ENCODE measurements around the gene PGP. TPM values are rescaled to one million over a fixed set of nuclear protein-coding genes. Genes with fewer than 3 reads are reported as not detected.

The PGP gene
- total RNA-seq, 1 experiment from 2014 or later: 14.1 TPM

DNA sequence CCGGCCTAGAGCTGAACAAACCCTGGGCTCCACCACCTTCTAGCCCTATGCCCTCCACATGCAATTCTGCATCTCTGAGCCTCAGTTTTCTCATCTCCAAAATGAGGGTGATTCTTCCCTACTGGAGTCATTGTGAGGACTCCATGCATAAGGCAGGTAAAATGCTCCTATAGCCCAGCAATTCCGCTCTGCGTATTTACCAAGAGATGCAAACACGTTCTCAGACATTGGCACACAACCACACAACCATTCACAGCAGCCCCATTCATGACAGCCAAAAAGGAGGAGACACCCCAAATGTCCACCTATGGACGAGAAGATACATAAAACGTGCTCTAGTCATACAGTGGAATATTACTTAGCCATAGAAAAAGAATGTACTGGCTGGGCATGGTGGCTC, 14.3 kb downstream of the PGP start:
- no peak for DNase-seq (ENCODE audit: low read depth)

- no peak for DNase-seq (ENCODE audit: low read depth)
These were observed 15.0 kb downstream of the PGP start for GRCh38 chr16:2199621-2200139.

GRCh38 chr16:2199095-2199494, 15.5 kb downstream of the PGP start:
- no peak for DNase-seq (ENCODE audit: low read depth)

DNA sequence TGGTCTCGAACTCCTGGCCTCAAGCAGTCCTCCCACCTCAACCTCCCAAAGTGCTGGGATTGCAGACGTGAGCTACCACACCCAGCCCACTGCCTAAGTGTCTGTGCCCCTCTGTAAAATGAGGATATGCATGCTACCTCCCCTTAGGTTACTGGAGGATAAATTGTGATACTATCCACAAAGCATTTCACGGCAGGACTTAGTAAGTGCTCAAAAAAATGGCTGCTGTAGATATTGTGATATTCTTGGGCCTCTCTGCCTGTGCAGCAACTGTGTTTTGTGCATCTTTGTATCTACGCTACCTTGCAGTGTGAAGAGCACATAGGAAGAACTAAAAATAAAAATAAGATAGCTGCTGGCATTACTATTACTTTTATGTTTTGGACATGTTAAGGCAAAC, 16.4 kb downstream of the PGP start:
- DNase-seq (ENCODE audit: low read depth): no peak

GRCh38 chr16:2197765-2198164, 16.9 kb downstream of the PGP start:
- no peak for DNase-seq (ENCODE audit: low read depth)

DNA sequence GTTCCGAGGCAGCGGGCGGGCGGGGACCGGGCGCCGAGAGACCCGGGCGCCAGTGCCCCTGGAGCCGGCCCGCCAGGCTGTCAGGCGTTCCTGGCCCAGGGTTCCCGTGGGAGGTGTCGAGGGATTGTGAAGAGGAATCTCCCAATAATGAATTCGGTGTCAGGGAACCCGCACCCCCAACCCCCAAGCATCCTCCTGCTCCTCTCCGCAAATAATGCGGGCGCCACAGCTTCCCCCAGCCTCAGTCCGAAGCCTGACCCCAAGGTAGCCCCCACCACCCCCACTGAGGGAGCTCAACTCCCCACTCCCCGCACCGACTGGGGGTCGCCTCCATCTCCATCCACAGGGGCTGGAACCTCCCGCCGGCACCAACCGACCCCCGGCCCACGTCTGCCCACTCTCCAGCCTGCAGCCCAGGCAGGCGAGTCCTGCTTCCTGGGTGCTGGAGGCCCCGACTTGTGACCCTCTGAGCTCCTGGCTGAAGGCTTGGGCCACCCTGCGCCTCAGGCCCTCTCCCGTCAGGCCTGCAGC, 17.6 kb downstream of the PGP start:
- DNase-seq (ENCODE audit: low read depth): no peak

DNA sequence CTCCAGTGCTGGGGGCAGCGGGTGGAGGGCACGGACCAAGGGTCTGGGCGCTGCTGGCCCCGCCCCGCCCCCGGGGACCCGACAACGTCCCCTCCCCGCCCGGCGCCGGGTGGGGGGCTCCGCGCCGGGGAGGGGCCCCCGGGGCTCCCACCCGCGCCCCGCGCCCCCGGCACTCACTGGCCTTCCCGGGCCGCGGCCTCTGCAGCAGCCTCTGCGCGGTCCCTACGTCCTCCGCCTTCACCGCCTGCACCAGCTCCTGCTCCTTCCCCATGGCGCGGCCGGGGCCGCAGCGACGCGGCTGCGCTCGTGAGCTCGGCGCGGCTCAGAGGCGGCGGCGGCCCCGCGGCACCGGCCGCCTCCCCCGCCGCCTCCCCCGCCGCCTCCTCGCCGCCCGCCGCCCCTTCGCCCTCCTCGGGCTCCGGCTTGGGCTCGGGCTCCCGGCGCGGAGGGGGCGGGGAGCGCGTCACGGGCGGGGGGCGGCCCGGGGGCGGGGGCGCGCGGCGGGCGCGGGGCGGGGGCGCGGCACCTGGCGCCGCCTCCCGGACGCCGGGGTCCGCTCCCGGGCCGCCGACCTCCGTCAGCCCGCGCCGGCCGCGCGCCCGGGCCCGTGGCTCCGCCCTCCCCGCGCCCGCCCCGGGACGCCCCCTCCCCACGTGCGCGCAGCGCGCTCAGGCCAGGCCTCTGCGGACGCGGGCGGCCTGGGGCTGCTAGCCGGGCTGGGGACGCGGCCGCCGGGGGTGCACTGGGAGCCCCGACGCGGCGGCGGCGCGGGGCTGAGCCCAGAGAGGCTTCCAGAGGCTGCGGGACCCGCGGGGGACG, 18.3 kb downstream of the PGP start, which contains the start of gene CASKIN1:
Gene CASKIN1 (minus strand): TSS at position 444 of the 819 bp plus-strand sequence. CDS start 173 bp downstream, at position 271.
- no peak for DNase-seq (ENCODE audit: low read depth)

DNA sequence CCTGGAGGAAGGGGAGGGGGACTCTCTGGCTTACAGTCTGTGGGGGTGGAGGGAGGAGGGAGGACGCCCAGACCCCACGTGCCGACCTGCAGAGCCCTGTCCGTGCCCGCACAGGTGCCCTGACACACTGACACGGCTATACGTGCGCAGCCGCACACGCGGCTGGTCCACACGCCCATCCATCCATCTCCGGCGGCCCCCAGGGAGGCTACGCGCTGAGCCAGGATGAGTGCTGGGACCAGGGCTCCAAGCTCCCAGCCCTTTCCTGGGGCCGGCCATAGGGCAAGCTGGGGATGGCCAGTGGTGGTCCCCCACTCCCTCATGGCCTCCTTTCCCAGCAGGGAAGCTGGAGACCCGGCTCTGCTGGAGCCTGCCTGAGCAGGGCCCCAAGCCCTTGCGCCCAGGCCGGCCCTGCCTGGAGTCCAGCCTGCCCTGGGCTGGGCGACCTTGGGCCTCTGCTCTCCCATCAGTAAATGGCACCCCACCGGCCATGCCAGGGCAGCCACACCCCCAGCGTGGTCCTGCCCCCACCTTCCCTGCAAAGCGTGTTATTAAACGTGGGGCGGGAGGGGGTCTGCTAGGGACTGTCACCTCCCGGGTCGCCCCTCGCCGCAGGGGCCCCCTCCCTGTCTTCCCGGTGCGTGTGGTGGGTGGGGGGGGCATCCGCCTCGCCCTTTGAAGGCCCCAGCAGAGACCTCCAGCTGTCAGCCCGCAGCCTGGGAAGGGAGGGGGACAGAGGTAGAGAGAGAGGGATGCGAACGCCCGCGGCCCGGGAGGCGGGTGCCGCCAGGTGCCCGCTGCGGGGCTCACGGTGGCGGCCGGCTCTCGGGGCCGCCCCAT, 19.1 kb downstream of the PGP start:
- DNase-seq (ENCODE audit: low read depth): no peak

- DNase-seq (ENCODE audit: low read depth): peak; percentile 33
These were observed 19.8 kb downstream of the PGP start for GRCh38 chr16:2194852-2195321.

DNA sequence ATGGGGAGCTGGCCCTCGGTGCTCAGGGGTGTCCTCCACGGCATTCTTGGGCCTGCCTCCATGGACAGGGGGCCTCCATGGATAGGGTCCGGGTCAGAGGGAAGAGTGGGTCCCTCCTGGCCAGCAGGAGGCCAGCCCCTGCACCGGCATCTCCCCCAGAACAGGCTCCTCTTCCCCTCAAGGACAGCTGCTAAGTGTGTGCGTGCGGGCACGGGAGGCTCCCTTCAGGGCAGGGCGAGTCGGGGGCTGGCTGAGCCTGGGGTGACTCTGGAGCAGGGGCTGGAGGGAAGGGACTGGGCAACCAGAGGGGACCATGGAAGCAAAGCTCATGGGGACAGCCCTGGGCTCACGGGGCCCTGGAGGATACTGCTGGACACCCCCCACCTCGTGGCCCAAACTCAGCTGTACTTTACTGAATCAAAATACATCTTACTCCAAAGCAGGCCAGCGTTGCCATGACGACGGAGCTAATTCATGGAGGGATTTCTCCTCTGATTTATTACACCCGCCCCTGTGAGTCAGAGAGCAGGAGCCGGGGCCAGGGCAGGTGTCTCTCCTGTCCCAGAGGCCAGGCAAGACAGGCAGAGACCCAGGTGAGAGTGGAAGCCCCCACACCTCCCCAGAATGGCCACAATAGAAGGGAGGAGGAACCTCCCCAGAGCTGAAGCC, 20.3 kb downstream of the PGP start:
- DNase-seq (ENCODE audit: low read depth): peak; percentile 57

DNA sequence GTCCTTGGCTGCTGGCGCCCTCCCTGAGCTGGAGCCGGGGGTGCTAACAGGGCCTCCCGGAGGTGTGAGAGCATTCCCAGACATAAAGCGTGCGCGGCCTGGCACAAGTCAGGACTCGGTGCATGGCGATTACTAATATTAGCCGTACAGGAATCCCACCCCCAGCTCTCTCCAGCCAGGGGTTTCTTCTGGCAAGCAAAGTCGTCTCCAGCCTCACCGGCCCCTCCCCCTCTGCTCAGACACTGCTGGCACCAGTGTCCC, 23.3 kb downstream of the PGP start:
- DNase-seq (ENCODE audit: low read depth): no peak

DNA sequence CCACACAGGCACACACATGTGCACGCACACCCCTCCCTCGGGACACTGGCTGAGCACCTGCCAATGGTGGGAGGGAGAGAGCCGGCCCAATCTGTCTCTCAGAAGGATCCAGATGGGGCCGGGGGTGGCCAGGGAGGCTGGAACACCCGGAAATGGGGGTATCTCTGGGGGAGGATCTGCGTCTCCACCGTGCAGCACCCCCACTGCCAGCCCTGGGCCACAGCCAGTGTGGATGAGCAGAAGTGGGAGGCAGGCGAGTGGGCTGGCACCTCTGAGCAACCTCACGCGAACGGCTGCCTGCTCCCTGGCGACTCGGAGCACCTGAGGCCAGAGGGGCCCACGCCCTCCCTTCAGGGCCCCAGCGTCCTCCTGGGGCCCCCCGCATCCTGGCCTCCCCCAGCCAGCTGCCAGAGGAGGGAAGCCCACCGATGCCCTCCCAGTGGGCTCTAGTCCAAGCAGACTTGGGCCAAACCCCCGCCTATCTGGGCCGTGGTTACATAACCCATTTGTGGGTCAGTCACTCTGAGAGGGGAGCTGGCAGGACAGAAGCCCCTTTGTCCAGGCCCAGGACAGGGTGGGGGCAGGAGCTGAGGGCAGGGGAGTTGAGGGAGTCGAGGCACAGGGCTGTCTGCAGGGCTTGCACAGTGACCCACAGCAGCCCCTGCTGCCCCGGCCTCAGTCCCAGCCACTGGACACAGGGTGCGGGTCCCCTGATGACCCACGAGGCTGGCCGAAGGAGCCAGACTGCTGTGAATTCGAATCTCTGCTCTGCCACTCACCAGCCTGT, 23.8 kb downstream of the PGP start:
- DNase-seq (ENCODE audit: low read depth): no peak

GRCh38 chr16:2190002-2190658, 24.5 kb downstream of the PGP start:
- no peak for DNase-seq (ENCODE audit: low read depth)

GRCh38 chr16:2189252-2189893, 25.3 kb downstream of the PGP start:
- no peak for DNase-seq (ENCODE audit: low read depth)

GRCh38 chr16:2188395-2188794, 26.2 kb downstream of the PGP start:
- no peak for DNase-seq (ENCODE audit: low read depth)

- no peak for DNase-seq (ENCODE audit: low read depth)
These were observed 27.4 kb downstream of the PGP start for GRCh38 chr16:2187212-2187611.

- no peak for DNase-seq (ENCODE audit: low read depth)
These were observed 28.1 kb downstream of the PGP start for GRCh38 chr16:2186505-2186904.

GRCh38 chr16:2186064-2186463, 28.6 kb downstream of the PGP start:
- no peak for DNase-seq (ENCODE audit: low read depth)

- no peak for DNase-seq (ENCODE audit: low read depth)
These were observed 29.7 kb downstream of the PGP start for GRCh38 chr16:2184962-2185361.

DNA sequence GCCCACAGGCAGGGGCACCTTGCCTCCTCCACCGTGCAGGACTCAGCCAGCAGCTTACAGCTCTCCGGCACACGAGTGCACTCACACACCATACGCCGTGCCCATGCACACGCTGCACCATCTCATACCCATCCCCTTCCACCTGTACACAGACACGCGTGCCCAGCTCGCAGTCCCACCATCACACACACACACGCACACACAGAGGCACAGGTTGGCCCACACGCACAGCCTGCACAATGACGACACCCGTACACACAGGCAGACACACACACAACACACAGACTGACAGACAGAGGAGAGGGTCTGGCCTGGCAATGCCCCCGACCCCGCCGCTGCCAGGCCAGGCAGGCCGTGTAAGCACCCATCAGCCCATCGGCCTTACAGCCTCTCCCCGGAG, 30.3 kb downstream of the PGP start:
- DNase-seq (ENCODE audit: low read depth): no peak

Measured in RPMI7951 (cell line).